GM21423 (cell line): ENCODE measurements around the gene CACNA1C.

Source experiments
- ATAC-seq: cut with Tn5 transposase; IDR thresholded peaks from one replicate; pipeline ENCODE4 v1.9.1; 2021; ENCODE audit warnings: mild to moderate bottlenecking, moderate library complexity; ENCODE audit not compliant: unreplicated experiment

Gene CACNA1C

DNA sequence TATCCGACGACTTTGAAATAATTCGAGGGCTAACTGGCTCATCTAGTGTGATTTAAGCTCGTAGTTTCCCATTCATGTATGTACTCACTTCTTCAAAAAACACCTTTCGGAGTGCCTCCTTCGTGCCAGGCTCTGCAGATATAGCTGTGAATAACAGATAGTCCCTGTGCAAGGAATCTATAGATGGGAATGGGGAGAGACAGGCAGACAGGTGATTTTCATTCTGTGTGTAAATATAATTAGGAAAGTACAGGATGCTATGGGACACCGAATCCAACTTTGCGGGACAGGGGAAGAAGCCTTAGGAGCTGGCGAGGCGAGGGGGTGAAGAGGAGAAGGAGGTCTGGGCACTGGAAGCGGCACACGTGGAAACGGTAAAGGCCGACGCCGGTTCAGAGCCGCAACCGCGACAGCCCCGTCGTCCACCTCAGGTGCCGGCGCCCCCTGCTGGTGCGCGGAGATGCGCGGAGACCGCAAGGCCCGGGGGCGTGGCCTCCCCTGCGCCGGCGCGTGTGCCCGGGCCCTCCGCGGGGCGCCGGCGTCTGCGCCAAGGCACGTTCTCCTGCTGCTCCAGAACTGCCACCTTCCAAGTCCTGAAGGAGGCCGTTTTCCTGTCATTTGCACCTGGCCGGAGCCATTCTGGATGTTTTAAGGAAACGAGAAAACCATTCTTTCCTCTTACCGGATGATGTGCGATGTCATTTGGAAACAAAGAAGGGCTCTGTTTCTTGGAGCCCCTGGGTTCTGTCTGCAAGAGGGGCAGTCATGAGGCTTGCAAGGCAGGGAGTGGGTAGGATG lies 18.0 kb upstream of the CACNA1C start:
- peak; percentile 84 for ATAC-seq

DNA sequence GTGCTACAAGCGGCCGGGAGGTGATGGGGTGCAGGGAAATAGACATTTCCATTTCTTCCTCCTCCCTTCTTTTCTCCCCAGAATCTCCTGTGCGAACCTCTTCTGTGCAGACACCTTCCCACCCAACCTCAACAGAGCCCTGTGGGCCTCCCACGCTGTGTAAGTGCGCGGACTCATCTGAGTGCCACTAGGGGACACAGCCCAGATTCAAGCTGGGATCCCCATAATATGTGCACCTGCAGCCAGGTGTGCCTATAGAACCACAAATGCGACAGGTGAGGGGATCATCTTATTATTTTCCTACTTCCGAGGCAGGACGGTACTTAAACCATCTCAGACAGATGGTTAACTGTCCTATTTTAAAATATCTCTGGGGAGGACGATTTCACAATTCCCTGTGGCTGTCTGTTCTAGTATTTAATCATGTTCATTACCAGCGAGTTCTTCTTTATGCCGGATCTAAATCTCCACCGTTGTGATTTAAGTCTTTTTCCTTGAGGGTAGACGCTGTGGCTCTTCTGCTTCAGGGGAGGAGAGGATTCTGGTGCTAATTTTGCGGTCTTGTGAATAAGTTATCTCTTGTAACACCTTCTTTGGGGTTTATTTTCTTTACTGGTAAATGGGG lies 17.2 kb upstream of the CACNA1C start:
- ATAC-seq = no peak

DNA sequence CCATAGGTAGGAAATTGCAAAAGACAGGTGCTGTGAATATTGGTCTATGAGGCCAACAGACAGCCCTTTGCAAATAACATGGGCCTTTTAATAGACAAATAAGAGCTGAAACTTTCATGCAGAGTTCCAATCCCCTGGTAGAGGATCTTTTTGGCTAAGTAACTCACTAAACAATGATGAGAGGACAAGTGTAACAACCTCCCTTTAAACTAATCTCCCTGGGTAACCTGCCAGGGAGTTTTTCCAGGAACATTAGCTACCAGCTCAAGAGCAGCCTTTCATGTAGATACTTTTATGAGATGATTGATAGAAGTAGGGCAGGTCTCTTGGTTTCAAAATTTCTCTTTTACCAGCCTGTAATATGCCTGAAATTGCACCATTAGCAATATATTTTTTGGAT lies 13.8 kb upstream of the CACNA1C start:
- no peak for ATAC-seq

DNA sequence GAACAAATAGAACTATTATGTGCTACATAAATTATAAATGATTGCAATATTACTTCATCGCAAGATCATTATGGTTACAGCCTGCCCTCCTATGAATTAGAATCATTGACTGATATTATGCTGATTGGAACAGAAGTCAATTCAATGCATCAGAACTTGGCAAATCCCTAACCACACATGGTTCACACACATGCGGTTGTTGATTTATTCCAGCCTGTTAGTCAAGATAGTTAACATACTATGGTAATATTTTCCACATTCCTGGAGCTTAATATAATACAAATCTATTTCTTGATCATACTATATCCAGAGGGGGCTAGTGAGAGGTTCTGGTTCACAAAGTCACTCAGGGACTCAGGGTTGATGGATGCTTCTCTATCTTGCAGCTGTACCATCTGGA lies 9.7 kb upstream of the CACNA1C start:
- ATAC-seq = no peak

DNA sequence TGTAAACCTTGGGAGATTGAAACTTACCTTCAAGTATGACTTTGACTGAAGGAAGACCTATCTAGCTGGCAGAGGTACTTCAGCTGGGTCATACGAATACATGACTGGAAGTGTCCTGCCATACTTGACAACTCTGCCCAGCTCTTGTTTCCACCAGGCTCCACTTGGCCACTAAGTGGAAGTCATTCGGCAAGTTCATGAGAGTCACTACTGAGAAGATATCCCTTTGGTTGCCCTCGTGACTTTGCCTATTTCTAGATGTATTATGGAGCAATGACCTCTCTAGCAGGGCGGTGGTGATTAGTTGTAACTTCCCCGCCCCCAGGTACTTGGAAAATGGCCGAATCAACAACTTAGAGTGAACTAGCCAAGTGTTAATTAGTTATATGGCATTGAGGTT lies 8.6 kb upstream of the CACNA1C start:
- no peak for ATAC-seq

DNA sequence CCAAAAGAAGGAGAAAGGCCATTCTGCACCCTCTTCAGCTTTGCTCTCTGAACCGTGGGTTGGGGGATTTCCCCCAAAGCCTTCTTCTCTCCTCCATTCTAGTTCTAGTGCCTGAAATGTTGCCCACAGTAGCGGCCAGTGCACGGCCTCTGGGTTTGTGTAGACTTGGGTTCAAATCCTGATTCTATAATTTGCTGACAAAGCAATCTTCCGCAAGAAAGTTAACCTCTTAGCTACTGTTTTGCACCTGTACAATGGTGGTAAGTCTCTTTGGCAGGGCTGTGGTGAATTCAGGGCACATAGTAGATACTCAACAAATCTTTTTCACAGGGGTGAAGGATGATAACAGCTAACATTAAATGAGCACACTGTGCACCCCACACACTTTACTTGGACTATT lies 5.8 kb upstream of the CACNA1C start:
- no peak for ATAC-seq

DNA sequence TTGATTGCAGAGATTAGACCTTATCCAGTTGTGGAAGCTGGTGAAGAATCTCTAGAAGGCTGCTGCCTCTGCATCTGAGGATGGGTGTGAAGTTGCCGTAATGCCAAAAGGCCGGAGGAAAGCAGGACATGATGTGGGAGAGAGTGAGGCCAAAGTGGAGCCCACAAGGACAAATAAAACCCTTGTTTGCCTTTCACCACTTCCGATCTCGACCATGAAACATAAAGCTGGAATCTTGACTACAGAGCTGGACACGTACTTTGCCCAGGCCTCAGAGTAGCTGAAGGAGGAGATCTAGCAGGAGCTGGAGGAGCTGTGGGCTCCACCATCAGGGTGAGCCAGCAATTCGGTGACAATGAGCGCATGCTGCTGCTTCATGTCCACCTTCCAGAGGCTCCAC lies 5.0 kb upstream of the CACNA1C start:
- no peak for ATAC-seq

DNA sequence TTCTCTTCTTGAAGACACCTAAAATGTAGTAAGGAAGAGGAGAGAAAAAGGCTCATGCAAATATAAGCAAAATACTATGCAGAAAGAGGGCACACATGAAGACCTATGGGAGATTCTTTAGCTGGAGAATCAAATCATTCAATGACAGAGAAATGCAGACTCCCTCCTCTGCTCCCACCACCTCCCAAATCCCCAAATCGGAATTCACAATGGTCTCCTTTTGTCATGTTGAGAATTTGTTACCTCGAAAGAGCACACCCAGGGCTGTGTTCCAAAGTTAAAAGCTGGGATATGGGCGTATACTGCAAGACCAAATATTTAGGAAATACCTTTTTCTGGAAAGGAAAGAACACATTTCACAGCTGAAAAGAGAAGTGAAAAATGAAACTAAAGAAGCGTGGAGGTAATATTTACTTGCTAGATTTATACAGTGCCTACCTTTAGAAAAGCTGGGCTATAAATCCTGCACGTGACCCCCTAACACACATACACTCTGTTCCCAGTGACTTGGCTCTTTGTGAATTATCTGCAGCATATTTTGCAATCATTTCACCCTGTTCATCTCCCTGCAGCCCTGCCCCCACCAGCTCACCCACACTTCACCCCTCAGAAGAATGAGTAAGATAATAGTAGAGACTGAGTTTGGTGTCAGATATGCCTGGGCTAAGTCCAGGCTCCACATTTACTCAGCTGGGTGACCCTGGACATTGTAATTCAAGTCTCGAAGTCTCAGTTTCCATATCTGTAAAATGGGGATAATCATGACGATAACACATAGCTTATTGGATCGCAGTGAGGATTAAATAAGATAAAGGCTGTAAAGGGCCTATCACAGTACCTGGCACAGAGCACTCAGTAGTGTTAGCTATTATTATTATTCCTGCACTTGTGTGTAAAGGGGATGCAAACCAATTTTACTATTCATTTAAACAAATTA lies 2.9 kb upstream of the CACNA1C start:
- no peak for ATAC-seq

DNA sequence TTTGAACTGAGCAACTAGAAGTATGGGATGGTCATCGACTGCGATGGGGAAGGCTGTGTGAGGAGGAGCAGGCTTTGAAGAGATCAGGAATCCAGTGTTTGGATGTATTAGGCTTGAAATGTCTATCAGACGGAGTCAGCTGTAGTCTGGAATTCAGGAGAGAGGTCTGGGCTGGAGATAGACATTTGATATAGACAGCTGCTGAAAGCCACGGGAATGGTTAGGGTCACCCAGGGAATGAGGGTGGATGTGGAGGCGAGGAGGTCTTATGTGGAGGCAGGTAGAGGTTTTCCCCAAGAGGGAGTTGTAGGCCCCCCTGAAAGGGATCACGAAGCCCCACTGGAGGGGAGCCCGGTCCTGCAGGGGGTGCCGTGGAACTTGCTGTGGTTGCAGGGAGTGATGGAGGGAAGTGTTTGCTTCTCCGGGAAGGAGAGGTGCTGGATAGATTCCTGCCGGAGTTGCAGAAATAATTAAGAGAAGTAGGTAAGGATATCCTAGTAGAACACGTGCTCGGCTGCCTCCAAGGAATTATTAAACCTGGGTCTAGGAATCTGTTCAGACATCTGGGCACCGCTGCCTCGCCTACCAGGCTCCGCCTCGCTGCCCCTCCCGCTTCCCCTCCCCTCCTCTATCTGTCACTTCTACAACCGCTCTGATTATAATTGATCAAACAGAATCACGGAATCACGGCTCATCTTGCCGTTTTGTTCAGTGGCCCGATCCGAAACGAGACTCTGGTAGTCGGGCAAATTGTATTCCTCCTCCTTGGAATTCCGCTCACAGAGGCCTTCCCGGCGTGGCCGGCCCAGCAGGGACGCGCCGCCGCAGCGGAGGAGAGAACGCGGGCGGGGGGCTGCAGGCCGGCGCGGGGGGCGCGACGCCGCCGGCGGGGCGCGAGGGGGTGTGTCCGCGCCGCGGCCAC lies 826 bp upstream of the CACNA1C start:
- no peak for ATAC-seq

DNA sequence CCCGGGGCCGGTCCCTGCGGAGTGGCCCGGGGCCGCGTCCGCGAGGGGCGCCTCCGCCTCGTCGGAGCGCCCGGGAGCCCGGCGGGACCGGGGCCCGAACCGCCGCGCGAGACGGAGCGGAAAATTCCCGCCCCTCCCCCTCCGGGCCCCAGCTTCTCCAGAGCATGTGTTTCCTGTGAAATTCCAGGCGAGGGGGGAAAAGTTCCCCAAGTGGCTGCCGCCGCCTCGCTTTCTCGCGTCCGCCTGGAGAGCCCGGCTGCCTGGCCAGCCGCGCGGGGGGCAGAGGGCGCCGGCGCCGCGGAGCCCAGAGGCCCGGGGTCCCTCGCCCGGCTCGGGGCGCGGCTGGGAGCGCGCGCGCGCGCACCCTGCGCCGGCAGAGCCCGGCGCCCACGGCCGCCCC lies 904 bp downstream of the CACNA1C start:
- ATAC-seq = no peak

DNA sequence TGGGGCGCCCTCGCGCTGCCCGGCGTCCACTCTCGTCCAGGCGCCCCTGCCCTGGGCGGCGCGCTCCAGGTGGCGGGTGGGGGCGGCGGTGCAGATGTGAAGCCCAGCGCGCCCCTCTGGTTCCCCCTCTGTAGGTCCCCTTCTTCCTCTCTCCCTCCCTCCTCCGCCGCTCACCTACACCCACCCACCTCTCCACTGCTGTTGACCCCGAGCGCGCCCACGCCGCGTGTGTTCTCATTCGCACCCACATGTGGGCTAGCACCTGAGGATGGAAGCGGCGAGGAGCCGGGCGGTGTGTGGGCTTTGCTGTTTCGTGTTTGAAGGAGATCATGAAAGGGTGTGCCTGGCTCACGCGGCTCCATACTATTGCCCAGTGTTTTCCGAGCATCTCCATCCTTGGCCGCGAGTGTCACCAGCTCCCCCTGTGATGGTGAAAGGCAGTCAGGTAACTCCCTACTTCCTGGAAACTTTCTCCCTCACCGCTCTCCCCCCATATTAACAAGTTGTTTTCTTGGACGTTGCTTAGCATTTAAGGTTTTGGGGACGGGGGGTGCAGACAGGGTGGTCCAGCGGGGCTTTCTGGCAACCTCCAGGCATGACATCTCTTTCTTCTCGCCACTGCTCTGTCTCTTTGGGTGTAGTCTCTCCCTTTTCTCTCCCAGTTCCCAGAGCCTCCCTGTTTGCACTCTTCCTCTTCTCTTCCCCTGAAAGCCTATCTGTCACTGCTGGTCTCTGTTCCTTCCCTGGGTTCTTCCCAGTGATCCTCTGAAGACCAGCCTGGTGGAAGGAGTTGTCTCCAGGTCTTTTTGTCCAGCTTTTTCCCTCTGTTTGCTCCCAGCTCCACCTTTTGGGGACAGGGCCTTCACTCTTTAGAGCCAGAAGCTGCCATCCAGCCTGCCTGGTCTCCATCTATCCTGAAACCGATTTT lies 1.6 kb downstream of the CACNA1C start:
- no peak for ATAC-seq

DNA sequence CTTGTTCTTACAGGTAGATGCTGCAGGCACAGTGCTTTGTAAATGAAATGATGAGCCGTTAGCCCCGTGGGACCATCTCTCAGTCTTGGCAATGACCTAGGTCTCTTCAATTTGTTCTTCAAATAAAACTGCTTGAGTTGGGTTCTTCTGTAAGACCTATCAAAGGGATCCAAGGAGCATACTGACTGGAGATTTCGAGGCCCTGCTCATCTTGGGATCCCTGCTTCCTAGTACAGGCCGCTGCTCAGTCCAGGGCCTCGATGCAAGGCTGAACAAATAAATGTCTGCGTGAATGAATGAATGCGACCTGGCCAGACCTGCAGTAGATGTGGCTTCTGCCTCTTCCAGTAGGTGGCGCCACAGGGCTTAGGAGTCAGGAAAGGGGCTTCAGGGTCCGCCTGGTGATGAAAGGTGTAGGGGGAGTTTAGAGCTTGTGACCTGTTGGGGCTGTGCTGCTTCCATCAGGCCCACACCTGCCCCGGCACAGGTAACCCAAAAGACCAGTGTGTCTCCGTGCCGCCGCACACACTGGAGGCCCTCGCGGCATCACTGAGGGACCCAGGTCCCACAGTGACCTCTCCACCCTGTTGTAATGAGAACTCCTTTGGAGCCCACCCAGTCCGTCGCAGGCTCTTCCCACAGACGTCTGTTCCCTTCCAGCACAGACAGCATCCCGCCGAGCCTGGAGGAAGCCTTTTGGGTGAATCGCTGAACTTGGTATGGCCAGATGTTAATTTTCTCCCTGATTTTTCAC lies 4.4 kb downstream of the CACNA1C start:
- no peak for ATAC-seq

DNA sequence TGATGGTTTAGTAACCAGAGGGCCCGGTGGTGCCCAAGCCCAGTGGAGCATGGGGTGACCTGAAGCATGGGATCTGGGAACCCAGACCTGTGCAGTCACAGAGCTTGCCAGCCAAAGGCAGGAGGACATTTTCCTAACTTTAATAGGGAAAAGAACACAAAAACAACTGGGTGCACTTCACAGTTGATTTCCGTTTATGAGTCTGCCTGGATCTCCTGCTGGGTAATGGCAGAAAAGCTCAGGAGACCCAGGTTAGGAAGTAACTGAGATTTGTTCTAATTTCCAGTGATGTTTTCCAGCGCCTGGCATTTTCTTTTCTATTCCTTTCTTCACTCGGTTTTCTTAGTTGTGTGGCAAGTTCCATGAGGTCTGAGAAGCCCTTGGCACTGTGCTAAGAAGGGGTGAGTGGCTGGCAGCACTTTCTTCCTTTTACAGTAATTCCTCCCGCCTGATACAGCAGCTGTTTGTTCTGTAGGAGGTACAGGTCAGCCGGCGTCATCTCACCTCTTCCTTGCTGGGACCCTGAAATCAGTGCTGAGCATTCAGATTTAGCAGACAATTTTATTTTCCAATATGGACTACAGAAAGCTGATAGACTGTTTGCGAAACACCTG lies 5.1 kb downstream of the CACNA1C start:
- ATAC-seq = no peak

DNA sequence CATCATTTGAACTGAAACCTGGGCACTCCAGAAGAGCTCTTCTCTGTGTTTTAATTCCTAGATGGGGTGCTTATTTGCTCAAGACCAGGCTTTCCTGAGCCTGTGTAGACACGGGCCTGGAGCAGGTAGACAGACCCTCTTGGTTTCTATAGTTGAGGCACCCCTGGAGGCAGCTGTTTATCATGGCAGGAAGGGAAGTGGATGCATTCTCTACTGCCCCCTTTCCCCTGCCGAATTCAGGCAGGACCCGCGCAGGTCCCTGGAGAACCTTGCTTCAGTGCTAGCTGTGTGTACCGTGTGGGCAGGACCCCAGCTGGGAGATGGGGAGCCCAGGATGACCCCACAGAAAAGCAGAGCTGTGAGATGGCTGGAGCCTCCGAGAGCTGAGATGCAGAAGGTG lies 6.0 kb downstream of the CACNA1C start:
- ATAC-seq = no peak

DNA sequence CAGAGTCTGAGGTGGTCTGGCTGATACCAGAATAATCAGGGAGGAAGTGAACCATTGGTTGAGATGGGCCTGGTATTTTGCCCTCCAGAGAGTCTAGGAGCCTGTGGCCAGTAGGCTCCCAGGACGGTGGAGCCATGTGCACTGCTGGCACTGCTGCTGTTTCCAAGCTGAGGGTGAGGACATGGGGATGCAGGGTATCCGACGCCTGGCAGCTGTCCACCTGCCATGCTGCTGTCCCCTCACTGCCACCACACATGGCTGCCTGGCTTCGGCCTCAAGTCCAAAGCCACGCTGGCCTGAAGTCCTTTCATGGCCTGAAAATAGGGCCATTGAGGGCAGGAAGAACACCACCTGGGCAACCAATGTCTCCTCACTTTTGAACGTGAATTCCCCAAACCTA lies 8.6 kb downstream of the CACNA1C start:
- ATAC-seq = no peak

DNA sequence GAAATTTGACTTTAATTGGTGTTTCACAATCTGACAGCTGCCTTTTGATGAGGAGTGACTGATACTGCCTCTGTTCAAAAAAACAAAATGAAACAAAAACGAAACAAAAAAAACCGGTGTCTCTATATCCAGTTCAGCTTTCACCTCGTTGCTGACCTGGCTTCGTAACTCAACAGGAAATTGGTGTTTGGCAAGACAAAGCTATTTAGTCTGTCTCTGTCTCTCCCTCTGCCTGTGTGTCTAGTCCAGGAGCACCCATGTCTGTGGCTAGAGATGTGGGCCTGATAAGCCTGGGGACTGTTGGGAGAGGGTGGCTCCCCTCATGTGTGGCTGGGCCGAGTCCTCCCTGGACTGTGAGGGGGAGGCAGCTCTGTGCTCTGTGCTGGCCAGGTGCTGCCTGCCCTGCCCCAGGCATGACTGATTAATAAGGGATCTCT lies 11.3 kb downstream of the CACNA1C start:
- peak; percentile 64 for ATAC-seq

DNA sequence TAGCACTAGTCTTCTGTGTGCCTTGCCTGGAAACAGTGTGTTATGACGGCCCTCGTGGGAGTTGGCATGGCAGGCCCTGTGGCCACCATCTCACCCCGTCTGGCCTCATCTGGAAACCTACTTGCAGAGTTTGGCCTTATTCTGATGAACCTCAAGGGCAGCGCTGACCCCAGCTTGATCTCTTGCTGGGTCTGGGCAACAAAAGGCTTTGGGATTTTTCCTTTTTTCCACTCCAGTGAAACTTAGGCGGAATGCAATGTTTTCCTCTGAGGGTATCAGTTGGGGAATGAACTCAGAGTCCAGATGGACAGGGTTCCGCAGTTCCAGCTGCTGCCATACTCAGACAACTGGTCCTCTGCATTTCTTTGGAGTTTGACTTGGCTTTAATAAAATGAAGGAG lies 15.9 kb downstream of the CACNA1C start:
- no peak for ATAC-seq

DNA sequence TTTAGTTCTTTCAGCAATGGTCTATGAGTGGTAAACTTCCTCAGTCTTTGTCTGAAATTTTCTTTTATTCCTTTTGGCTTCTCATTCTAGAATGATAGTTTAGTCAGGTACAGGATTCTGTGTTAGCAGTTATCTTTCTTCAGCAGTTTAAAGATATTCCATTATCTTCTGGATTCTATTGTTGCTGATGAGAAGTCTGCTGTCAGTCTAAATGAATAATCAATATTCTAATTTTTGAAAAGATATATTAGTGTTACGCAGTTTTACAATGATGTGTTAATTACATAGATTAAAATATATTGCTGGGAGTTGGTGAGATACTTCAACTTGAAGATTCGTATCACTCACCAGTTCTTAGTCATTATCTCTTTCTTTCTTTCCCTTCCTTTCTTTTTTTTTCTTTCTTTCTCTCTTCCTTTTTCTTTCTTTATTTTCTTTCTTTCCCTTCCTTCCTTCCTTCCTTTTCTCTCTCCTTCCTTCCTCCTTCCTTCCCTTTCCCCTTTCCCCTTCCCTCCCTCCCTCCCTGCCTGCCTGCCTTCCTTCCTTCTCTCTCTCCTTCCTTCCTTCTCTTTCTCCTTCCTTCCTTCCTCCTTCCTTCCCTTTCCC lies 17.8 kb downstream of the CACNA1C start:
- no peak for ATAC-seq
